Mucosa of descending colon (tissue), 3 donors: Measurements from ENCODE around the gene SIGLEC7. TPM values are rescaled to one million over a fixed set of nuclear protein-coding genes. Genes with fewer than 3 reads are reported as not detected.

Experiments used
- ATAC-seq: fragments of 200-7000 bp; cut with Tn5 transposase; one replicate; pipeline ENCODE4 v1.9.1; 2020; ENCODE audit warnings: mild to moderate bottlenecking, moderate library complexity
- DNase-seq, 3 donors: peaks; one replicate each; pipeline ENCODE4 v3.0.0-alpha.2; 2020
- H3K36me3 ChIP-seq: fragments of 200-600 bp; one replicate; pipeline ENCODE4 v1.8.0; 2021; ENCODE audit warnings: low read depth, mild to moderate bottlenecking
- H3K4me1 ChIP-seq: fragments of 200-600 bp; one replicate; pipeline ENCODE4 v1.8.0; 2021; ENCODE audit warnings: low read depth, mild to moderate bottlenecking
- H3K4me3 ChIP-seq: fragments of 200-600 bp; one replicate; pipeline ENCODE4 v1.8.0; 2021; ENCODE audit warnings: mild to moderate bottlenecking
- H3K9me3 ChIP-seq: fragments of 200-600 bp; one replicate; pipeline ENCODE4 v1.8.0; 2021; ENCODE audit warnings: mild to moderate bottlenecking
- intact Hi-C, 2 donors: fragments of 100-400 bp; cut with DNase I in 1 of 2; cut with micrococcal nuclease in 1 of 2; formaldehyde crosslinking; loops; one replicate each; pipeline versions ENCODE4 v1.11.0 to v1.11.1; 2022; cut with DNase I, micrococcal nuclease
- total RNA-seq, 3 donors: library from RNA; stranded (reverse); fragmentation: NEBNext Ultra II Directional in 2 of 3; extraction: Animal tissue kit (Norgen Biotek cat#: 25700) in 2 of 3; gene quantifications; one replicate each; pipeline versions ENCODE4 v1.2.1 to v1.2.4, GENCODE V29; 2021 to 2023
- TF ChIP-seq, protein P1 (sequence below): fragments of 200-600 bp; IDR thresholded peaks from one replicate; pipeline ENCODE4 v1.8.0; 2022; ENCODE audit warnings: antibody characterized with exemption, mild to moderate bottlenecking
- donor health status: DM: no; HTN: no; CAD: no; lungs with moderate emphysema.
- donor health status: DM: no; HTN: no; CAD: no.
- donor health status: DM: no; HTN: yes; CAD: no.

The SIGLEC7 gene
- total RNA-seq, 3 donors from 2014 or later, result 1.2 to 2.5 (median 1.4) TPM

- no peak for DNase-seq
- H3K4me1 ChIP-seq, result no peaks in the 10 kb centered on the region
- TF ChIP-seq, protein P1, sequence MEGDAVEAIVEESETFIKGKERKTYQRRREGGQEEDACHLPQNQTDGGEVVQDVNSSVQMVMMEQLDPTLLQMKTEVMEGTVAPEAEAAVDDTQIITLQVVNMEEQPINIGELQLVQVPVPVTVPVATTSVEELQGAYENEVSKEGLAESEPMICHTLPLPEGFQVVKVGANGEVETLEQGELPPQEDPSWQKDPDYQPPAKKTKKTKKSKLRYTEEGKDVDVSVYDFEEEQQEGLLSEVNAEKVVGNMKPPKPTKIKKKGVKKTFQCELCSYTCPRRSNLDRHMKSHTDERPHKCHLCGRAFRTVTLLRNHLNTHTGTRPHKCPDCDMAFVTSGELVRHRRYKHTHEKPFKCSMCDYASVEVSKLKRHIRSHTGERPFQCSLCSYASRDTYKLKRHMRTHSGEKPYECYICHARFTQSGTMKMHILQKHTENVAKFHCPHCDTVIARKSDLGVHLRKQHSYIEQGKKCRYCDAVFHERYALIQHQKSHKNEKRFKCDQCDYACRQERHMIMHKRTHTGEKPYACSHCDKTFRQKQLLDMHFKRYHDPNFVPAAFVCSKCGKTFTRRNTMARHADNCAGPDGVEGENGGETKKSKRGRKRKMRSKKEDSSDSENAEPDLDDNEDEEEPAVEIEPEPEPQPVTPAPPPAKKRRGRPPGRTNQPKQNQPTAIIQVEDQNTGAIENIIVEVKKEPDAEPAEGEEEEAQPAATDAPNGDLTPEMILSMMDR, result no peak
- intact Hi-C loops, result no loop called here
- no peaks in the 10 kb centered on the region for H3K9me3 ChIP-seq
- ATAC-seq, result no peak
- no peaks in the 10 kb centered on the region for H3K36me3 ChIP-seq
- no peak overlapping the region for H3K4me3 ChIP-seq
Observed at GRCh38 chr19:51185069-51185867, 43.2 kb downstream of the SIGLEC7 start.

DNA sequence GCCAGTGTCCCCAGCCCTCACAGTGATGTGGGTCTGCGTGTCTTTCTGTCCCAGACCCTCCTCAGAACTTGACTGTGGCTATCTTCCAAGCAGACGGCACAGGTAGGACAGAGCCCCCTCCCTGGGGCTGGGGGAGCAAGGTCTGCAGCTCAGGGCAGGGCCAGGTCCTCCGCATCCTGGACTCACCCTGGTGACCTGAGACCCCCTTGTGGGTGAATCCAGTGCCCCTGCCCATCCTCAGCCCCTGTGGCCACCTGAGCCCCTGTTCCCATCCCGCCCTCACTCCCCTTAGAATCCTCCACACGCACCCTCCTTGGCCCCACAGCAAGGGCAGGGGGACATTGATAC, 43.7 kb downstream of the SIGLEC7 start:
- Histone ChIP-seq H3K9me3 (no peaks in the 10 kb centered on the region), H3K4me3 (no peak overlapping the region), H3K4me1 (no peaks in the 10 kb centered on the region), H3K36me3 (no peaks in the 10 kb centered on the region)
- intact Hi-C loops, result no loop called here
- DNase-seq (no peak), ATAC-seq (no peak)
- TF ChIP-seq, protein P1, result no peak

GRCh38 chr19:51186323-51186722, 44.2 kb downstream of the SIGLEC7 start:
- intact Hi-C loops, result no loop called here
- no peaks in the 10 kb centered on the region for H3K4me1 ChIP-seq
- H3K4me3 ChIP-seq, result no peak overlapping the region
- no peak for ATAC-seq
- DNase-seq, result no peak
- H3K9me3 ChIP-seq, result no peaks in the 10 kb centered on the region
- TF ChIP-seq, protein P1, result no peak
- H3K36me3 ChIP-seq, result no peaks in the 10 kb centered on the region

- intact Hi-C loops, result no loop called here
- Histone ChIP-seq H3K4me1 (no peaks in the 10 kb centered on the region), H3K9me3 (no peaks in the 10 kb centered on the region), H3K4me3 (no peak overlapping the region), H3K36me3 (no peaks in the 10 kb centered on the region)
- ATAC-seq, result no peak
- TF ChIP-seq, protein P1, result no peak
- DNase-seq, result no peak
Observed at GRCh38 chr19:51187395-51188226, 45.5 kb downstream of the SIGLEC7 start.

- Histone ChIP-seq H3K4me1 (no peaks in the 10 kb centered on the region), H3K4me3 (no peak overlapping the region), H3K36me3 (no peaks in the 10 kb centered on the region), H3K9me3 (no peaks in the 10 kb centered on the region)
- intact Hi-C loops, result no loop called here
- no peak for DNase-seq
- ATAC-seq, result no peak
- TF ChIP-seq, protein P1, result no peak
Observed at GRCh38 chr19:51188227-51188559, 46.1 kb downstream of the SIGLEC7 start.
